WTC11 (cell line): ENCODE measurements around the gene HIPK2.

Experiments used
- ESRRA ChIP-seq: sonication (generic); formaldehyde crosslinking; IDR thresholded peaks from 2 replicates; pipeline ENCODE4 v1.8.1; 2022; ENCODE audit warnings: mild to moderate bottlenecking, missing genetic modification reagents, borderline replicate concordance
- FOXK1 ChIP-seq: sonication (generic); formaldehyde crosslinking; IDR thresholded peaks from 2 replicates; pipeline ENCODE4 v1.8.0; 2022; ENCODE audit warnings: mild to moderate bottlenecking, moderate library complexity, missing genetic modification reagents
- MYBL2 ChIP-seq: sonication (generic); formaldehyde crosslinking; IDR thresholded peaks from 2 replicates; pipeline ENCODE4 v1.8.1; 2023; ENCODE audit warnings: mild to moderate bottlenecking, moderate library complexity, missing genetic modification reagents
- SMAD4 ChIP-seq: sonication (generic); formaldehyde crosslinking; IDR thresholded peaks from 2 replicates; pipeline ENCODE4 v1.8.0; 2022; ENCODE audit warnings: mild to moderate bottlenecking, missing genetic modification reagents
- TF ChIP-seq, protein P1 (sequence below): sonication (generic); formaldehyde crosslinking; IDR thresholded peaks from 2 replicates; pipeline ENCODE4 v1.8.1; 2023; ENCODE audit warnings: mild to moderate bottlenecking, missing genetic modification reagents, moderate library complexity
- TF ChIP-seq, protein P2 (sequence below): fragments of 200-600 bp; IDR thresholded peaks from 2 replicates; pipeline ENCODE4 v1.8.0; 2022; ENCODE audit warnings: antibody characterized with exemption
- TF ChIP-seq, protein P3 (sequence below): sonication (generic); formaldehyde crosslinking; conservative IDR thresholded peaks from 2 replicates; pipeline ENCODE4 v1.8.1; 2023; ENCODE audit warnings: mild to moderate bottlenecking, low read depth, missing genetic modification reagents, moderate library complexity
- TF ChIP-seq, protein P4 (sequence below): sonication (generic); formaldehyde crosslinking; conservative IDR thresholded peaks from 2 replicates; pipeline ENCODE4 v1.8.1; 2022; ENCODE audit warnings: mild to moderate bottlenecking, missing genetic modification reagents

DNA sequence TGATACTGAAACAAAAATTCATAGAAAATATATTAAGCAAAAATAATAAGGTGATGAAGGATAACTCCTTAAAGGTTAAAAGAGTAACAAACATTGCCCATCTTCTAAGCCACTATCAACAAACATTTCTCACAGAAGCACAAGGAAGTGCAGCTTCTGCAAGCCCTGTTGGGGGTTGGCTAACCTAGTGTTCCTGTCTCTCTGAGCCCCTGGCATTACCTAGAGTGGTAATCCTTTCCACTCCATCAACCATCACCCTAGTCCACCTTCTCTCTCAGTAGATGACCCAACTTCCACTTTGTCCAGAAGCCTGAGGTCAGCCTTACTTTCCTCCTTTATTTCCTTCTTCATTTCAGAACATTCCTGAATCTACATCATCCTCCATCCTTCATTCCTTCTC is 59.7 kb downstream of the HIPK2 start:
- TF ChIP-seq, protein P1, sequence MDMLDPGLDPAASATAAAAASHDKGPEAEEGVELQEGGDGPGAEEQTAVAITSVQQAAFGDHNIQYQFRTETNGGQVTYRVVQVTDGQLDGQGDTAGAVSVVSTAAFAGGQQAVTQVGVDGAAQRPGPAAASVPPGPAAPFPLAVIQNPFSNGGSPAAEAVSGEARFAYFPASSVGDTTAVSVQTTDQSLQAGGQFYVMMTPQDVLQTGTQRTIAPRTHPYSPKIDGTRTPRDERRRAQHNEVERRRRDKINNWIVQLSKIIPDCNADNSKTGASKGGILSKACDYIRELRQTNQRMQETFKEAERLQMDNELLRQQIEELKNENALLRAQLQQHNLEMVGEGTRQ (CRISPR knock-in tag), result no peak
- TF ChIP-seq MYBL2 (CRISPR knock-in tag) (no peak), FOXK1 (no peak), ESRRA (CRISPR knock-in tag) (no peak), SMAD4 (CRISPR knock-in tag) (no peak)
- TF ChIP-seq, protein P2, sequence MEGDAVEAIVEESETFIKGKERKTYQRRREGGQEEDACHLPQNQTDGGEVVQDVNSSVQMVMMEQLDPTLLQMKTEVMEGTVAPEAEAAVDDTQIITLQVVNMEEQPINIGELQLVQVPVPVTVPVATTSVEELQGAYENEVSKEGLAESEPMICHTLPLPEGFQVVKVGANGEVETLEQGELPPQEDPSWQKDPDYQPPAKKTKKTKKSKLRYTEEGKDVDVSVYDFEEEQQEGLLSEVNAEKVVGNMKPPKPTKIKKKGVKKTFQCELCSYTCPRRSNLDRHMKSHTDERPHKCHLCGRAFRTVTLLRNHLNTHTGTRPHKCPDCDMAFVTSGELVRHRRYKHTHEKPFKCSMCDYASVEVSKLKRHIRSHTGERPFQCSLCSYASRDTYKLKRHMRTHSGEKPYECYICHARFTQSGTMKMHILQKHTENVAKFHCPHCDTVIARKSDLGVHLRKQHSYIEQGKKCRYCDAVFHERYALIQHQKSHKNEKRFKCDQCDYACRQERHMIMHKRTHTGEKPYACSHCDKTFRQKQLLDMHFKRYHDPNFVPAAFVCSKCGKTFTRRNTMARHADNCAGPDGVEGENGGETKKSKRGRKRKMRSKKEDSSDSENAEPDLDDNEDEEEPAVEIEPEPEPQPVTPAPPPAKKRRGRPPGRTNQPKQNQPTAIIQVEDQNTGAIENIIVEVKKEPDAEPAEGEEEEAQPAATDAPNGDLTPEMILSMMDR, result no peak
- TF ChIP-seq, protein P3, sequence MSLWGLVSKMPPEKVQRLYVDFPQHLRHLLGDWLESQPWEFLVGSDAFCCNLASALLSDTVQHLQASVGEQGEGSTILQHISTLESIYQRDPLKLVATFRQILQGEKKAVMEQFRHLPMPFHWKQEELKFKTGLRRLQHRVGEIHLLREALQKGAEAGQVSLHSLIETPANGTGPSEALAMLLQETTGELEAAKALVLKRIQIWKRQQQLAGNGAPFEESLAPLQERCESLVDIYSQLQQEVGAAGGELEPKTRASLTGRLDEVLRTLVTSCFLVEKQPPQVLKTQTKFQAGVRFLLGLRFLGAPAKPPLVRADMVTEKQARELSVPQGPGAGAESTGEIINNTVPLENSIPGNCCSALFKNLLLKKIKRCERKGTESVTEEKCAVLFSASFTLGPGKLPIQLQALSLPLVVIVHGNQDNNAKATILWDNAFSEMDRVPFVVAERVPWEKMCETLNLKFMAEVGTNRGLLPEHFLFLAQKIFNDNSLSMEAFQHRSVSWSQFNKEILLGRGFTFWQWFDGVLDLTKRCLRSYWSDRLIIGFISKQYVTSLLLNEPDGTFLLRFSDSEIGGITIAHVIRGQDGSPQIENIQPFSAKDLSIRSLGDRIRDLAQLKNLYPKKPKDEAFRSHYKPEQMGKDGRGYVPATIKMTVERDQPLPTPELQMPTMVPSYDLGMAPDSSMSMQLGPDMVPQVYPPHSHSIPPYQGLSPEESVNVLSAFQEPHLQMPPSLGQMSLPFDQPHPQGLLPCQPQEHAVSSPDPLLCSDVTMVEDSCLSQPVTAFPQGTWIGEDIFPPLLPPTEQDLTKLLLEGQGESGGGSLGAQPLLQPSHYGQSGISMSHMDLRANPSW (CRISPR knock-in tag), result no peak
- TF ChIP-seq, protein P4, sequence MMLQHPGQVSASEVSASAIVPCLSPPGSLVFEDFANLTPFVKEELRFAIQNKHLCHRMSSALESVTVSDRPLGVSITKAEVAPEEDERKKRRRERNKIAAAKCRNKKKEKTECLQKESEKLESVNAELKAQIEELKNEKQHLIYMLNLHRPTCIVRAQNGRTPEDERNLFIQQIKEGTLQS (CRISPR knock-in tag), result no peak
